K562 (cell line): Measurements from ENCODE around the gene HERC3. TPM values are rescaled to one million over a fixed set of nuclear protein-coding genes. Genes with fewer than 3 reads are reported as not detected.

Experiments used
- CBX8 ChIP-seq: fragments of 200-600 bp; sonication (generic); IDR thresholded peaks from 2 replicates; pipeline ENCODE4 v1.6.1; 2012; ENCODE audit warnings: borderline replicate concordance, mixed run types, low read depth, mild to moderate bottlenecking, moderate library complexity, mixed read lengths, low read length, control low read depth, inconsistent platforms; ENCODE audit not compliant: poor library complexity, severe bottlenecking; ENCODE audit errors: extremely low read depth
- ESRRB ChIP-seq: fragments of 250-450 bp; sonication (Bioruptor Pico); IDR thresholded peaks from 2 replicates; pipeline ENCODE4 v1.5.0; 2020; ENCODE audit warnings: mild to moderate bottlenecking, moderate library complexity, borderline replicate concordance
- FOXP4 ChIP-seq: sonication (generic); formaldehyde crosslinking; IDR thresholded peaks from 2 replicates; pipeline ENCODE4 v1.8.0; 2022; ENCODE audit warnings: mild to moderate bottlenecking, missing genetic modification reagents, borderline replicate concordance
- GATAD2B ChIP-seq: fragments of 450-650 bp; IDR thresholded peaks from 2 replicates; pipeline ENCODE4 v1.6.1; 2017; ENCODE audit warnings: mild to moderate bottlenecking, borderline replicate concordance
- HCFC1 ChIP-seq: IDR thresholded peaks from 2 replicates; pipeline ENCODE4 v1.6.1; 2012; ENCODE audit warnings: low read depth, low read length, improper control_type of control experiment
- NCOA1 ChIP-seq: fragments of 450-650 bp; IDR thresholded peaks from 2 replicates; pipeline ENCODE4 v1.6.1; 2016; ENCODE audit warnings: low read depth
- NEUROD1 ChIP-seq: fragments of 150-350 bp; IDR thresholded peaks from 2 replicates; pipeline ENCODE4 v1.6.1; 2014; ENCODE audit warnings: borderline replicate concordance, low read length, low read depth; ENCODE audit not compliant: partially characterized antibody
- NR3C1 ChIP-seq: sonication (generic); formaldehyde crosslinking; IDR thresholded peaks from 2 replicates; pipeline ENCODE4 v1.8.1; 2022; ENCODE audit warnings: missing genetic modification reagents
- NR4A1 ChIP-seq, 2 experiments: fragments of 250-450 bp in 1 of 2; fragments of 450-650 bp in 1 of 2; sonication (Bioruptor Pico) in 1 of 2; IDR thresholded peaks; 2 replicates each; pipeline versions ENCODE4 v1.4.0 to v1.6.1; 2016 to 2020; ENCODE audit warnings: mild to moderate bottlenecking in 2 of 2, missing compliant biosample characterization in 1 of 2, missing genetic modification characterization in 1 of 2, moderate library complexity in 1 of 2
- REST ChIP-seq, 2 experiments: fragments of 450-650 bp; formaldehyde crosslinking in 1 of 2; IDR thresholded peaks; 2 replicates each; pipeline versions ENCODE4 v1.4.0 to v1.6.1; 2014 to 2020; ENCODE audit warnings: mild to moderate bottlenecking in 2 of 2, borderline replicate concordance in 1 of 2, low read depth in 1 of 2
- RFX7 ChIP-seq: fragments of 250-450 bp; sonication (Bioruptor Pico); IDR thresholded peaks from 2 replicates; pipeline ENCODE4 v1.5.1; 2021; ENCODE audit warnings: mild to moderate bottlenecking
- SNIP1 ChIP-seq: fragments of 450-650 bp; IDR thresholded peaks from 2 replicates; pipeline ENCODE4 v1.7.1; 2017; ENCODE audit warnings: low read depth, mild to moderate bottlenecking
- ZC3H8 ChIP-seq: fragments of 450-650 bp; IDR thresholded peaks from 2 replicates; pipeline ENCODE4 v1.6.1; 2017
- ZNF12 ChIP-seq: sonication (generic); formaldehyde crosslinking; IDR thresholded peaks from 2 replicates; pipeline ENCODE4 v1.4.0; 2020; ENCODE audit warnings: mild to moderate bottlenecking, missing genetic modification reagents
- polyA plus RNA-seq, 8 experiments: library from polyadenylated mRNA; depleted of rRNA in 4 of 8; stranded (reverse) in 5 of 8; unstranded in 3 of 8; fragments of >200 nt; fragmentation: Nextera tagmentation in 2 of 8; fragmentation: Illumina TruSeq in 1 of 8; extraction: Ambion mirVana in 2 of 8; extraction: Trizol in 1 of 8; gene quantifications; 2 replicates each; pipeline versions ENCODE4 v1.2.1 to v1.2.3, GENCODE V29; 2011 to 2014; ENCODE audit warnings: inconsistent platforms in 1 of 8, missing spikeins in 1 of 8
- total RNA-seq, 7 experiments: library from RNA; depleted of rRNA in 6 of 7; stranded (reverse); fragments of >200 nt in 6 of 7; fragmentation: Illumina TruSeq in 2 of 7; extraction: Trizol in 2 of 7; gene quantifications; 2 replicates each; pipeline versions ENCODE4 v1.2.1 to v1.2.3, GENCODE V29; 2011 to 2021; ENCODE audit warnings: low replicate concordance in 1 of 7

The HERC3 gene
- total and polyA plus RNA-seq, 9 of the 15 experiments (the other 6 are each of a cell fraction or from before 2014, with no cell fraction given), result 1.8 to 13.1 (median 7.6) TPM

GRCh38 chr4:88592600-88593448, 544 bp downstream of the HERC3 start (continued):
- TF ChIP-seq REST (IDR thresholded peaks at IDR 0.05; ENCODE audit: borderline replicate concordance), result no peak
- no peak for TF ChIP-seq REST (CRISPR knock-in tag; IDR thresholded peaks at IDR 0.05; ENCODE audit: low read depth)
- TF ChIP-seq HCFC1, result no peak
- TF ChIP-seq ZNF12 (CRISPR knock-in tag), result no peak
- no peak for TF ChIP-seq NR3C1 (CRISPR knock-in tag)
- no peak for TF ChIP-seq ESRRB (CRISPR knock-in tag)
- no peak for TF ChIP-seq RFX7 (CRISPR knock-in tag)
- TF ChIP-seq CBX8, result no peak
- no peak for TF ChIP-seq GATAD2B
- no peak for TF ChIP-seq NCOA1
- TF ChIP-seq SNIP1, result no peak
- TF ChIP-seq NR4A1 (CRISPR knock-in tag; IDR thresholded peaks at IDR 0.05), result no peak
- TF ChIP-seq NR4A1 (tag; IDR thresholded peaks at IDR 0.05), result no peak
- TF ChIP-seq FOXP4 (CRISPR knock-in tag), result 0 out of 2 replicates have a peak, but pooled peaks have one; percentile 16
- TF ChIP-seq NEUROD1, result no peak
- no peak for TF ChIP-seq ZC3H8
